Umbilical cord (tissue), 2 donors: ENCODE measurements around the gene ZNF428. TPM values are rescaled to one million over a fixed set of nuclear protein-coding genes. Genes with fewer than 3 reads are reported as not detected.
"Not testable (repeated sequence)": the region's sequence is repeated elsewhere in the genome, so short reads cannot be mapped to it uniquely, and the experiment has no call there.

Experiments
- DNase-seq: peaks from one replicate; pipeline ENCODE4 v3.0.0-alpha.2; 2015; ENCODE audit warnings: low spot score
- total RNA-seq: library from RNA; depleted of rRNA; stranded (reverse); fragments of >200 nt; gene quantifications from one replicate; pipeline ENCODE4 v1.2.3, GENCODE V29; 2014; ENCODE audit warnings: low replicate concordance; ENCODE audit not compliant: insufficient read depth

Gene ZNF428
- total RNA-seq, 1 donor from 2014 or later, result 18.8 TPM

DNA sequence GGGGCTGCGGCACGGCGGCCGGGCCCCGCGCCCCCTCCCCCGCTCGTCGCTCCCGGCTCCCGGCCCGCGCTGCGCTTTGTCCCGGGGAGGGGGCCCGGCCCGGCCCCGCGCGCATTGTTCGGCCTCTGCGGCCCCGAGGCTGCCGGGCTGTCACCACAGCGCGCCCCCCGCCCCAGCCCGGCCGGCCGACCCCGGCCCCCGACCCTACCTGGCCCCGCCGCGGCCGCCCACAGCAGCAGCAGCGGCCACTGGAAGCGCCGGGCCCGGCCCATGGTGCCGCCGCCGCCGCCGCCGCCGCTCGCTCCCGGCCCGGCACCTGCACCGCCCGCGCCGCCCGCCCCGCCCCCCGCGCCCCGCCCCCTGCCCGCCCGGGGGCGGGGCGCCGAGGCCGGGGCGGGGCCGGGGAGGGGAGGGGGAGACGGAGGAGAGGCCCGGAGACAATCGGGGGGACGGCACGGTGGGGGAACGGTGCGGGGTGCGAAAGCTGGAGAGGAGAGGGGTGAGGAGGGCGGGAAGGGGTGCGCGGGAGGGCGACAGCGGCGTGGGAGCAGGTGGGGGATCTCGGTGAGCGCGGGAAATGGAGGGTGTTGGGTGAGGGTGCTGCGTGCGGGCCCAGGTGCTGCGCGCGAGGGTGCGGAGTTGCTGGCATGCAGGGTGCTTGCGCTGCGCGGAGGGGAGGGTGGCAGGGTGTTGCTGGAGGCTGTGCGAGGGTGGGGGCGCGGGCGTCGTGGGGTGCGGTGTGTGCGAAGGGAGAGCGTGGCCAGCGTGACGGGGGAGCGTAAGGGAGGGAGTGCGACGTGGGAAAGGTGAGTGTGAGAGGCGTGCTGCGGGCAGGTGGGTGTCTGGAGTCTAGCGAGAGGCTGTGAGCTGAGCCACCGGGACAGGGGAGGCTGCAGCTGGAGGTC is 20.3 kb upstream of the ZNF428 start, which contains the start of gene CADM4:
Gene CADM4 (minus strand): TSS at position 332 of the 905 bp plus-strand sequence. CDS start 60 bp downstream, at position 272.
- no peak for DNase-seq

DNA sequence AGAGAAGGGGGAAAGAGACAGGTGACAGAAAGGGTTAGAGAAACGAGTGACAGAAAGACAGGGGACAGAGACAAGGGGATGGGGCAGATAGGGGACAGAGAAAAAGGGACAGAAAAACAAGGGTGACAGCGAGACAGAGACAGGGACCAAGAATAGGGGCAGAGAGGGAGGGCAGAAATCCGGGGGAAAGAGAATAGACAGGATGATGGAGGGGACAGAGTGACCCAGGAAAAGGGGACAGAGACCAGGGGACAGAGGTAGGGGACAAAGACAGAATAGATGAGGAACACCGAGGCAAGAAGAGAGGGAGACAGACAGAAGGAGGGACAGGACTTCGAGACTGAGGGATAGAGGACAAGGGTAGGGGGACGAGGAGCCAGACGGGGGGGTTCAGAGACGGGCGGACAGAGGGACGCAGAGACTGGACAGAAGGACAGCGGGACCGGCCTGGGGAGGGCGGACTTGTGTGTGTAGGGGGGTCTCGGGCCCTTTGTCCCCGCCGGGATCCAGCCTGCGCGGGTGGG is 19.6 kb upstream of the ZNF428 start:
- no peak for DNase-seq

DNA sequence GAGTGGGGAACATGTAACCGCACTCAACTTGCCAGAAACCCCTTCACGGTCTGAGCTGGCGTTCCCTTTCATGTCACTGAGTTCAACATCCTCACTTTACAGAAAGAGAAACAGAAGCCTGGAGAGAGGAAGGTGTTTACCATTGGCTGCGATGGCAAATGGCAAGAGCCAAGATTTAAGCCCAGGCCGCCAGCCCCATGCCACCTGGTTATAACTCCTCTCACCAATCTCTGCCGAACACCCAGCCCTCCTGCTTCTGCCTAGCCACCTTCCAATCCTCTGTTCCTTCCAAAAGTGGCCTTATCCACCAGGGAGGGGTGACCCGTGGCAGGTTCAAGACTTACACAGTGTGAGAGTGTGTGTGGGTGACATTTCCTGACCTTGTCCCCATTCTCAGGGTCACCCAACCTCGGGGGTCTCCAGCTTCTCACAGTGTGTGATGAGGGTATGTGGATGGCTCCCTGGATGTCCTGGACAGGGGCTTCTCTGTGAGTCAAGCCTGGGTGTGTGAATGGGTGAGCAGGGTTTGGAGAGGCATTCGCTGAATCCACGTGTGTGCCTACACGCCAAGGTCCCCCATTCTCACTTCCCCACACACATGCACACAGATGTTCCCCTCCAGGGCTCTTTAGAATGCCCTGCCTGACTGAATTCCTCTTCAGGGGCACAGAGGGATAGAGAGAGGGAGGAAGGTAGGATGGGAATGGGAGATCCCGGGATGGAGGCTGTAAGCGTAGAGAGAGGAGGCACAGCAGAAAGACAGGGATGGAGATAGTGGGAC is 19.0 kb upstream of the ZNF428 start:
- no peak for DNase-seq

DNA sequence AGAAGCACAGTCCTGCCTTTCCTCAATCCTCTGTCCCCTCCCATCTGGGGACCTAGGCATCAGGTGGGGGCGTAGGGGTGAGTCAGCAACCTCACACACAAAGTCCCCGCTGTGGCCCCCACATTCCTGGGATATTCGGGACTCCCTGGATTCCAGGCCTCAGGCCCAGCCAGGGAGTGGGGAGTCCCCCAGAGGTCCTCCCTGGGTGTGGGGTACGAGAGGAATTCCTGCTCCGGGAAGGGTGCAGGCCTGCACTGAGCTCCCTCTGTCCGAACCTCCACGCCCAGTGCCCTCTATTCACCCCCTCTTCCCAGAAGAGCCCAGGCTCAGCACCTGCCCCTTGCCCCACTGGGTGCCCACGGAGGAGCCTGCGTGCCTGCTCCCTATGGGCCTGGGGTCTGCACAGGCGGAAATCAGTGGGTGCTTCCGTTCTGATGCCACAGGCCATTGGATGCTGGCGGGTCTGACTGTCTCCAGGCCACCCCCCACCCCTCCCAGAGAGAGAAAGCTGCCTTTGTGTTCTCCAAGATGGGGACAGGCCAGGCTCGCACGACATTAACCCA is 16.8 kb upstream of the ZNF428 start:
- no peak for DNase-seq

DNA sequence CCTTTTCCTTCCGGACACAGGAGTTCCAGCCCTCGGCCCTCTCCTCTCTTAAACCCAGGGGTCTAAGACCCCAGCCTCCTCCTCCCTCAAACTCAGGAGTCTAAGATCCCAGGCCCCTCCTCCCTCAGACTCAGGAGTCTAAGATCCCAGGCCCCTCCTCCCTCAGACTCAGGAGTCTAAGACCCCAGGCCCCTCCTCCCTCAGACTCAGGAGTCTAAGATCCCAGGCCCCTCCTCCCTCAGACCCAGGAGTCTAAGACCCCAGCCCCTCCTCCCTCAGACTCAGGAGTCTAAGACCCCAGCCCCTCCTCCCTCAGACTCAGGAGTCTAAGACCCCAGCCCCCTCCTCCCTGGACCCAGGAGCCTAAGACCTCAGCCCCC is 16.1 kb upstream of the ZNF428 start:
- not testable (repeated sequence) for DNase-seq

DNA sequence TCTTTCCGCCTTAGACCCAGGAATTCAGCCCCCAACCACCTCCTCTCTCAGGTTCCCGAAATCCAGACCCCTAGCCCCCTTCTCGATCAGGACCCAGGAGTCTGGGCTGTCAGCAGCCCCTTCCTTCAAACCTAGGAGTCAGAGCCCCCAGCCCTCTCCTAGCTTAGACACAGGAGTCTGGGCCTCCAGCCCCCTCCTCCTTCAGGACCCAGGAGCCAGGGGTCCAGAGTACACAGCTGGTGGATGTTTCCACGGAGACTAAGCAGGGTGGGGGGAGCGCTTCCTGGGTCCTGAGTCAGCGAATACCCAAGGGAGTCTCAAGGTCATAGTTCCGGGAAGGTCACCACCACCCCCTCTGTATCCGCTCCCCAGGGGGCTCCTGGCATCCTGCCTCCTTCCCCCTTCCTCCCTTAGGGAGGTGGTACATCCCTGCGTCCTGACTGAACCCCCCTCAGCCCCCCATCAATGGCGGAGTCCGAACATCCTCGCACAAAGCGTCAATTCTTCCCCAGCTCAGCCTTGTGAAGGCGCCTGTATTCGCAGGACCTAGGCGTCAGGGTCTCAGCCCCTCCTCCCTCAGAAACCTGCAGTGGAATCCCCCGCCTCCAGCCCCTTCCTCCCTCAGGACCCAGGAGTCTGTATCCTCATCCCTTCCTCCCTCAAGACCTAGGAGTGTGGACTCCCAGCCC is 15.6 kb upstream of the ZNF428 start:
- no peak for DNase-seq

DNA sequence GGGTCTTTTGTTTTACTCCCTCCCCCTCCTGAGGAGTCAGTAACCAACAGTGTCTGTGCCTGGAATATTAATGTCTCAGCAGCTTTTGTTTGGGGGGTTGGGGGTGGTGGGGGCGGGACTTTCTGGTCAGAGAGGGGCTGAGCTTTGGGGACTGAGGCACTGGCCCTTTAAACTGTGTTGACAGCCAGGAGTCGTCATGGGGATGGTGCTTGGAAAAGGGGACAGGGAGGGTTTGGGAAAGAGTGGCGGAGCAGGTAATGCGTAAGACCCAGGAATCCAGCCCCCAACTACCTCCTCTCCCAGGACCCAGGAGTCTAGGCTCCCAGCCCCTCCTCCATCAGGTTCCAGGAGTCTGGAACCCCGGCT is 15.1 kb upstream of the ZNF428 start:
- no peak for DNase-seq

DNA sequence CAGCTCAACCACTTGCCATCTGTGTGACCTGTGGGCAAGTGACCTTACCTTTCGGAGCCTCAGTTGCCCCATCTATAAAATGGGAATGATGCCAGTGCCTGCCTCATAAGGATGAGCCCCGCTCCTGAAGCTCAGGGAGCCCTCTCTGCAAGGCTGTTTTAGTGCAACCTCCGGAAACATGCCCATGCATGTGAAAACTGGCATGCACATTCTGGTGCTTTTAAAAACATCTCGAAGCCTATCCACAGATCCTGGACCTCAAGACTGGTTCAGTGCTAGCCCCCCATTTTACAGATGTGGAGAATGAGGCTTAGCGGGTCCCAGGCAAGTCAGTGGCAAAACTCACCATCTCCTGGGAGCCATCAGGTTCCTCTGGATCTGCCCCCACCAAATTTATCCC is 14.6 kb upstream of the ZNF428 start:
- no peak for DNase-seq

DNA sequence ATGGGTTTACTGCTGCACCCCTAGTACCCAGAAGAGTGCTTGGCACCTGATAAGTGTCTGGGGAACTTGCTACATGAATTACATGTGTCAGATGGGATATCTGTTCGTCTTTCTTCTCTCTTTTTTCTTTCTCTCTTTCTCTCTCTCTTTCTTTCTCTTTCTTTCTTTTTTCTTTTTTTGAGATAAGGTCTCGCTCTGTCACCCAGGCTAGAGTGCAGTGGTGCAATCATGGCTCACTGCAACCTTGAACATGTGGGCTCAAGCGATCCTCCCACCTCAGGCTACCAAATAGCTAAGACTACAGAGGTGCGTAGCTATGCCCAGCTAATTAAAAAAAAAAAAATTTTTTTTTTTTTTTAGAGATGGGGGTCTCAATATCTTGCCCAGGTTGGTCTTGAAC is 14.1 kb upstream of the ZNF428 start:
- DNase-seq, result no peak

DNA sequence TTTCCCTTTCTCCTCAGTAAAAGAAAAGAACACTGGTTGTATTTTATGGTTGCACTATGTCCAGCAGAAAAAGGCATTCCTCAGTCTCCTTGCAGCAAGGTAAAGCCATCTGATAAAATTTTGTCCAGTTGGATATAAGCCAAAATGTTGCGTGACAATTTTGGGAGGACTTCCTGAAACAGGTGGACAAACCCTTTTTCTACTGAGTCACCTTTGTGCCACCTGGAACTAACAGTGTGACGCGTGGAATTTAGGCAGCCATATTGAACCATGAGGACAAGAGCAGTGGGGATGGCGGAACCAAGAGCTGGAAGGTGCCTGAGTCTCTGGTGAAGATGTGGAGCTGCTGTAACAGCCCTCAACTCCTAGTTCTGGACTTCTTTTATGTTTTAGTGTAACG is 12.1 kb upstream of the ZNF428 start:
- no peak for DNase-seq

DNA sequence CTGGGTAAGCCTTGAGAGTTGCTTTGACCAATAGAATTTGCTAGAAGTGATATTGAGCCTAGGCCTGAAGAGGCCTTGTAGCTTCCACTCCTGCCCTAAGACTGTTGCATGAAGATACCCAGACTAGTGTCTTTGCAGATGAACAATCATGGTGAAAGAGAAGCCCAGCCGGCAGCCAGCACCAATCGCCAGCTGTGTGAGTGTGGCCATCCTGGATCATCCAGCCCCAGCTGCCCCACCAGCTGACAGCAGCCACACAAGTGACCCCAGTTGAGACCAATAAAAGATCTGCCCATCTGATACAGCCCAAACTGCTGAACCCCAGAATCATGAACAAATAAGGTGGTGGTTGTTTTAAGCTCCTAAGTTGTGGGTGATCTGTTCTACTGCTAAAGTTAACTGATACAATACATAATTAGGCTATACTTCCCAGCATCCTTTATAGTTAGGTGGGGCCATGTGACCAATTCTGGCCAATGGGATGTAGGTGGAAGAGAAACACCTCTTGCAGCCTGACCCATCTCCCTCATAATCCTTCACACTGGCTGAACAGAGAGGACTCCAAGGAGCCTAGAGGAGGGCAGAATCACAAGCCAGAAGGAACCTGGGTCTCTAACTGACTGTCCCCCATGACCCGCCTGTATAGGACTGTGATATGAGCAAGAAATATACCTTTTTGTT is 9.4 kb upstream of the ZNF428 start:
- DNase-seq, result no peak

DNA sequence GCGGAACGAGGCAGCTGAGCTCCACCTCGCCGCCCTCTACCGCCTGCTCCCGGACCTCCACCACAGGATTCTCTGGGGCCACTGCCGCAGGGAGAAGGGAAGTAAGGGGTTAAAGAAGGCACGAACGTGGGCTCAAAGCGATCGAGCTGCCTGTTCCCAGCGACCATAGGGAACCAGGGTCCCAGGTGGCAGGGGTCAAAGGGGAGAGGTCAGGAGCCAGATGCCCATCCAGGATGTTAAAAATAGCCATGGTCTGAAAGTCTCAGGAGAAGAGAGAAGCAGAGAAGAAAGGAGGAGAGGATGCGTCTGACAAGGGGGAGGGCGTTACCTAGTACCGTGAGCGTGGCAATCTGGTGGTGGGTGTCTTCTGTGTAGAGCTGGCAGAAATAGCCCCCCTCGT is 7.4 kb upstream of the ZNF428 start:
- DNase-seq, result no peak

DNA sequence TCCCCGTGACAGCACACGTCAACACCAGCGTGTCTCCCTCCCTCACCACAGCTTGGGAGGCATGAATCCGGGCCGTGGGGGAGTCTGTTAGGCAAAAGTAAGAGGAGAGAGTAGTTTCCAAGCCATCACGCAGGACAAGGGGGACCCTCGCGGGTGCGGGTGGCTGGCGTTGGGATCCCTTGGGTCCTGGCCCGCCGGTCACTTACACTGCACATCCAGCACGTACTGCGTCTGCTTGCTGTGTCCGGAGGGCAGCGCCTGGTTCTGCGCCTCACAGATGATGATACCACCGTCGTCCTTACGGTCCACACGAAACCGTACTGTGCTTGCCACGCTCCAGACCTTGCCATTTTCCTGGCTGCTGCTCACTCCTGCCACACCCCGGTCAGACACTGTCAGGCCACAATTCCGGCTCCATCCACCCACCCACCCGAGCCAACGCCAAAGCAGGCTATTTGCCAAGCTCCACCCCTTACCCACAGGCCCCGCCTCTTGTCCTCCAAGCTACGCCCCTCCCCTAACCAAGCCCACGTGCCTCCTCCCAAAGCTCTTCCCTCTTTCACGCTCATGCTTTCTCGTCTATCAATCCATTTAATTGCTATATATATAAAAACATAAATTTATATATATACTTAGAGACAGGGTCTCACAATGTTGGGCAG is 6.6 kb upstream of the ZNF428 start:
- DNase-seq, result no peak

DNA sequence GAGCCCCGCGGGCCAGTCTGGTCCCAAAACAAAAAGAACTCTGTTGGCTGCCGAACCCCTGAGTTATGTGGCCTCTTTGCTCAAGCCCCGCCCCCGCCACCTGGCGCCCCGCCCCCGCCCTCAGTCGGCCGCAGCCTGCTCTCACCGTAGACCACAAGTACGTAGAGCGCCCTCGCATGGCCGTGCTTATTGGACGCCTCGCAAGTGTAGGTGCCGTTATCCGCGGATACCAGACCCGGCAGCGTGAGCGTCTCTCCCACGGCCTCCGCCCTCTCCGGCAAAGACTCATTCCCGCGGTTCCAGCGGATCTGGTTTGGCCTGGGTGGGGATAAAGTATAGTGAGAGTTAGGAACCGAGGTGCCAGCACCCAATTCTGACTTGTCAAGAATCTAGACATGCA is 5.5 kb upstream of the ZNF428 start:
- no peak for DNase-seq

DNA sequence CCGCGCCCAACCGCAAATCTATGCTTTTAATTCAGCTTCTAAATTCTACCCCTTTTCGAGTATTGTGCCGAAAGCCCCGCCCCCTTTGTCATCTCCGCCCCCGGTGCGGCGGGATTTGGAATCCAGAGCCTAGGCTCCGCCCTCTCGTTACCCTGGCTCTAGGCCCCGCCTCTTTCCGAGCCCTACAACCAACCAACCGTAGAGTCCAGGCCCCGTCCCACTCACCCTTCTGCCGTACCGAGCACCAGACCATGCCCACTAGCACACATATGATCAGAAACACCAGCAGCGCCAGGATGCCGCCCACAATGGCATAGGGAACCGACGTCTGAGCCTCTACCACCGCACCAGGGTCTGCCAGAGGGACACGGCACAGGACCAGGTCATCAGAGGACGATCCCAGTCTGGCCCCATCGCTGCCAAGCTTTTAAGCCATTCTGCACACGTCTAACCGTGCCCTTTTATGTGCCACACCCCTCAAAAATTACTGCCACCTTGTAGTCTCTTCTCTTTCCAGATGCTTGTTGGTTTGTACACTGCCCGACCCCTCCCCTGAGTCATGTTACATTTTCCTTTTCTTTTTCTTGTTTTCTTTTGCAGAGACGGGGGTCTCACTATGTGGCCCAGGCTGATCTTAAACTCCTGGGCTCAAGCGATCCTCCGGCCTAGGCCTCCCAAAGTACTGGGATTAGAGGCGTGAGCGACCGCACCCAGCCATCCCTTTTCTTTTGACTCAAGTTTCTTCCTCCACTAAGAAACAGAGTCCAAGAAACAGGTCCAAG is 4.7 kb upstream of the ZNF428 start:
- DNase-seq, result no peak

DNA sequence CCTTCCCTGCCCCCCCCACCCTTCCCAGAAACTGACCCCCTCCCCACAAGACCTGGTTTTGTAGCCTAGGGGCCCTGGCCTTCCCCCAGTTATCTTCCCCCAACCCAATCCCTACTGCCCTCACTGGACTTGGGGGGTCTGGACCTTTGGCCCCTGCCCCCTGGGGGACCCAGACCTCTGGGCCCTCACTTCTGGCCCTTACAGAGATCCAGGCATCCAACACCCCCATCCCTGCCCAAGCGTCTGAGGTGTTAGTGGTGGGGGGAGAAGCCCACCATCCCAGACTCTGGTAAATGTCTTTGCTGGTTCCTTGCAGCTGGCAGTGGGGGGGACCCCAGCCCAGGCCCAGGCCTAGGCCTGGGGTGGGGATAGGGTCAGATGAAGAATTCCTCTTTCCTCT is 3.5 kb upstream of the ZNF428 start:
- no peak for DNase-seq

DNA sequence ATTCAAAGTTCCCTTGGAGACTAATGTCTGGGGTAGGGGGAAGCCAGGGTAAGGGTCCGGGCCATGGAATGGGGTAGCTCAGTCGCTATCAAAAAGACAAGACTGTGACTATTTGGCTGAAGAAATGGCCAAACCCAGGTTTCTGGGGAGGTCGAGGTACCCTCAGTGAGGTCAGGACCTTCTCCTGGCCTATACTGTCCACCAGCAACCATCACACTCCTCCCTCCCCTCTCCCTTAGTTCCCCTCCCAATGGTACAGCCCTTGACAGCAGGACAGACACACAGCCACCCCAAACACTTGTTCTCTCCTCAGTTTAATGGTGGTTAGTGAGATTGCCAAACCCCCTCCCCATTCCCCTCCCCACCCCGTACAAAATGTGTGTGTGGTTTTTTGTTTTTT is 2.6 kb upstream of the ZNF428 start:
- no peak for DNase-seq

DNA sequence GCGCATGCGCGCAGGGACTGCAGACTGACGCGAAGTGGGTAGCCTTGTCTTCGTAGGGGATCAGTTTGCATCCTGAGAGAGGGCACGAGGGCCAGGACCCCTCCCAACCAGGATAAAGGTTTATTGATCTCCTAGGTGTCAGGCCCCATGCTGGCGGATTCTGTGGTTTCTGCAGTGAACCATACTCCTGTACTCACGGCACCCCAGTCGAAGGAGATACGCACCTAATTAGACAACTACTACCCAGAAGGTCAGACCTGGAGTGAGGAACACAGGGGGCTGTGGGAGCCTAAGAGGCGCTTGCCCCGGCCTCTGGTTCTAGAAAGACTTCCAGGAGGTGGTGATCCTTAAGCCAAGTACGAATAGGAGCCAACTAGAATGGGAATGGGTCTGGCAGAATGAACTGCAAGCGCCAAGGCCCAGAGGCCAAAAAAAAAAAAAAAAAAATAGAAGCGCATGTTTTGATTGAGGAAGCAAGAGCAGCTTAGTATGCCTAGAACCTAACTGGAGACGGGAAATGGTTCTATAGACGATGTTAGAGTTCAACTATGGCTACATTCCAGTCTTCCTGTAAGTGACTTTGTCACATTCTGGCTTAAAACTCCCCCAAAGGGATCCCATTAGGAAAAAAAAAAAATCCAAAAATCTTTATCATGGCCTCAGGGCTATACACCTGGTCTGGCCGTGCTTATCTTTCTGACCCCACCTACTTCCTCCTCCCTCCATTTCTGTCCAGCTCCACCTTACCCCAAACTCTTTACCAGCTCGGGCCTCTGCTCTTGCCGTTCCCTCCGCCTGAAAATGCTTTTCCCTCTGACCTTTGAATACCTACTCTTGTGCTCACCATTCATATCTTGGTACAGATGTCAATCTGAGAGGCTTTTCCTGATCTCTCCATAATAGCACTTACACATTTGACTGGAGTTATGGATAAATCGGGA is 902 bp upstream of the ZNF428 start:
- no peak for DNase-seq

DNA sequence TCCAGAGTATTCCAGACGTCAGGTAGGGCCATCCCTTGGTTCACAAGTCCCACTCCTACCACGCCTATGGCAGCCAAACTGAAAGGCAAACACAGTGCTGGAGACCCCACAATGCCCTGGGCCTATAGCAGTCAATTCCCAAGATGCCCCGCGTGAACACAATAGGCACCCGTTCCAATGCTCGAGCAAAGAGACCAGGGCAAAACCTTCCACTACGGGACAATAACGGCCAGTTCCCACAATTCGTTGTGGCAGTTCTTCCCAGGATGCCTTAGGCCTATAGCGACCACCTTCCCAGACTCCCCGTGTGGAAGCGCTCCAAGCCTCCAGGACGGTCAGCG is 538 bp downstream of the ZNF428 start:
- no peak for DNase-seq
